Erythroblast (primary cell): ENCODE results near the gene EIF3F.

Source experiments
- GATA1 ChIP-seq: IDR thresholded peaks from 2 replicates; pipeline ENCODE4 v1.6.1; 2011; ENCODE audit warnings: low read depth, mild to moderate bottlenecking, control low read depth, low read length, moderate library complexity
- POLR2A ChIP-seq: IDR thresholded peaks from 2 replicates; pipeline ENCODE4 v1.6.1; 2011; ENCODE audit warnings: mild to moderate bottlenecking, low read length

DNA sequence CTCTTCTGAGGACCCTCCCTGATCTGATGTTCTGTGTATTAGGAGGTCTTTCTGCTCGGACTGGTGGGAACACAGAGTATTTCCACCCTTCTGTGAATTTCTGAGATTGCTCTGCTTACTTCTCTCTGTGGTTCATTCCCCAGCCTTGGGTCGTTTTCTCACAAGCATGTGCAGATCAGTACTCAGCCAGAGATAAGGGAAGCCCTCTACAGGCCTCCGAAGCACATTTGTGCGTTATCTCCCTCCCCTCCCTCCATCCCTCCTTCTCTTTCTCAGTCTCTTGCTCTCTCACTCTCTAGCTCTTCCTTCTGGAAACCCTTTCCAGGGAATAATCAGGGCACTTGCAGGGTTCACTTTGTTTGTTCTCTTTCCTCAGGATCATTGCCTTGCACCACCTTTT is 58.7 kb downstream of the EIF3F start:
- no peak for TF ChIP-seq POLR2A
- TF ChIP-seq GATA1 = no peak
